GM21723 (cell line): ENCODE measurements around the gene PSD.

Experiments
- ATAC-seq: cut with Tn5 transposase; IDR thresholded peaks from one replicate; pipeline ENCODE4 v1.9.1; 2021; ENCODE audit warnings: mild to moderate bottlenecking, moderate library complexity; ENCODE audit not compliant: unreplicated experiment

The PSD gene

DNA sequence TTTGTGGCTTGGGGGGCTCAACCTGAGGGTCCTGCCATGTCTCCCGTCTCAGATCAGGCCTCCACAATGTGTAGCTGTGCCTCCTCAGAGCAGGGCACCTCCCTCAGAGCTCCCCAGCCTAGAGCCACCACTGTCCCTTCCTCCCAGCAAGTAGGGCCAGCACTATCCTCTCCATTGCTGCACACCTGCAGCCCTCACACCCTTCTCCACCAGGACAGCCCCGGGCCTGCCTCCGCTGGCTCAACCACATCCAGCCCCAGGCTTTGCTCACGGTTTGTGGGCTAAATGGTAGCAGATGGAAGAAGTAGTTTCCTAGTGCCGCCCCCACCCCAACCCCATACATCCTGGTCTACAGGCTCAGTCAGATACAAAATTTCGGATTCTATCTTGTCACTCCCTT lies 13.0 kb downstream of the PSD start:
- no peak for ATAC-seq

DNA sequence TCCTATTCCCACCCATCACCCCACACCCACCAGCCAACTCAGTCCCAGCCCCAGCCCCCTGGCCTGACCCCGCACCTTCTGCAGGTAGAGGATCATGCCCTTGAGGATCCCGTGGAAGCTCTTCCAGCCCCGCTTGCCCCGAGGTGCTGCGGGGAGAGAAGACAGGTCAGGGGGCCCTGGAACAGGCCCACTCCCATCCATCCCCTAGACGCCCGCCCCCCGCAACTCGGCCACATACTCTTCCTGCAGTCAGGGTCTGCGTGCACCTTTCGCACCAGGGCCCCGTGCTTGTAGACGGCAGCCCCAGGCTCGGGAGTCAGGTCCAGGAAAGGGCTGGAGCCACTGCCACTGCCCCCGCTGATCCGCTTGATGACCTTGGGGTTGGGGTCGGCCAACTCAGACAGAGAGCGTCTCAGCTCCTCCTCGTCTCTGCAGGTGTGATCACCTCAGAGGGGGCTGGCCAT lies 13.4 kb downstream of the PSD start:
- ATAC-seq, result no peak

DNA sequence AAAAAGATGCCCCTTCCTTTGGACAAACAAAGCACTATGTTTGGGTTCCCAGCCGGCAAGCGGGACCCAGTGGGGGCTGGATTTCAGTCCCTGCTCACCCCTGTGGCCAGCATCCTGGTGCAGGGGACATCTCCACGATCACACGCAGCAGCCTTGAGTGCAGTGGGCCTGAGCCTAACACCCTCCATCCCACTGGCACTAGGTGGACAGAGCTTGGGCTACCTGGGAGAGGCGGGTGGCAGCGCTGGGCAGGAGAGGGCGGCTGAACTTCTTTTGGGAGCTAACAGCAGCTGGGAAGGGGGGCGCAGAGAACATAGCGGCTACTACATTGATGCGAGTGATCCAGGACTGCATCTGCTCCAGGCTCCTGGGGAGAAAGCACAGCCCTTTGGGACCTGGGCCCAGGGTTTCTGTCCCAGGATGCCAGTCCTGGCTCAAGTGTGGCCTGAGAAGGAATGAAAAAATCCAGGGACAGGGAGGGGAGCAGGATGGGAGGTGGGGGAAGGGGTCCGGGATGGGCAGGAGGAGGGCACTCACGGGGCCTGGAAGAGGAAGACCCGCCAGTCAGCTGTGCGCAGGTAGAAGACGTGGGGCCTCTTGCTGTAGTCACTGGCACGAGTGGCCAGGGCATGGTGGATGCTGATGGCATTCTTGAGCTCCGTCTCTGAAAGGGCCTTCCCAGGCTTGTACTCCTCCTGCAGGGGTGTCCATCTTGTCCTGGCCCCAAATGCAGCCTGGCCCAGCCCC lies 14.1 kb downstream of the PSD start:
- no peak for ATAC-seq

DNA sequence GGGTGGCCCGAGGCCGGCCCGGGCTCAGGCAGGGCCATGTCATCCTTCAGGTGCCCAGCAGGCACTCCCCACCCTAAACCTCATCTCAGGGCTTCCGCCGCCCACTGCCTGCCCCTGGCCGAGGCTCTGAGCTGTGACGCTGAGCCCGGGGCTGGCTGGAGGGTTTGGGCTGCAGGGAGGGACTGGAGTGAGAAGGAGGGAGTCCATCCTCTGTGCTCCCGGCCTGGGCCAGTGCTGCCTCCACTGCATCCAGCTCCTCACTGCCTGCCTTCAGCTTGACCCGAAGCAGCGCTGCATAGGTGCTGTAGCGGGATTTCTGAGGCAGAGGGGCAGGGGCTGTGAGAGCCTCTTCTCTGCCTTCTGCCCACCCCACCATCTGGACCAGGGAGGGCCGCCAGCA lies 15.5 kb downstream of the PSD start:
- no peak for ATAC-seq

DNA sequence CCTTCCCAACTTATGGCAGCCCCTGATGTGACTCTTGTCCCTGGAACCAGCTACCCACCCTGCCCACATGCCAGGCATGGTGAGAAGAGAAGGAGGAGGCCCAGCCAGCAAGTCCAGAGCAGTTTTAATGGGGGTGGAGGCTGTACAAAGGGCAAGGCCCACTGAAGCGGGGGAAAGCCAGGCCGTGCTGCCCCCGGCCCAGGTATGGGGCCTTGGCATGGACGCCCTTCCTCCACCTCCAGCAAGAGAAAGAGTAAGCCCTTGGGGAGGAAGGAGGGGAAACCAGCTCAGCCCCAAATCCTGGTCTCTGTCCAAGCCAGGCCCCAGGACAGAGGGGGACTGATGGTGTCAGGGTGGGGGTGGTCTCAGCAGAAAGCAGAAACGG lies 16.1 kb downstream of the PSD start:
- no peak for ATAC-seq

DNA sequence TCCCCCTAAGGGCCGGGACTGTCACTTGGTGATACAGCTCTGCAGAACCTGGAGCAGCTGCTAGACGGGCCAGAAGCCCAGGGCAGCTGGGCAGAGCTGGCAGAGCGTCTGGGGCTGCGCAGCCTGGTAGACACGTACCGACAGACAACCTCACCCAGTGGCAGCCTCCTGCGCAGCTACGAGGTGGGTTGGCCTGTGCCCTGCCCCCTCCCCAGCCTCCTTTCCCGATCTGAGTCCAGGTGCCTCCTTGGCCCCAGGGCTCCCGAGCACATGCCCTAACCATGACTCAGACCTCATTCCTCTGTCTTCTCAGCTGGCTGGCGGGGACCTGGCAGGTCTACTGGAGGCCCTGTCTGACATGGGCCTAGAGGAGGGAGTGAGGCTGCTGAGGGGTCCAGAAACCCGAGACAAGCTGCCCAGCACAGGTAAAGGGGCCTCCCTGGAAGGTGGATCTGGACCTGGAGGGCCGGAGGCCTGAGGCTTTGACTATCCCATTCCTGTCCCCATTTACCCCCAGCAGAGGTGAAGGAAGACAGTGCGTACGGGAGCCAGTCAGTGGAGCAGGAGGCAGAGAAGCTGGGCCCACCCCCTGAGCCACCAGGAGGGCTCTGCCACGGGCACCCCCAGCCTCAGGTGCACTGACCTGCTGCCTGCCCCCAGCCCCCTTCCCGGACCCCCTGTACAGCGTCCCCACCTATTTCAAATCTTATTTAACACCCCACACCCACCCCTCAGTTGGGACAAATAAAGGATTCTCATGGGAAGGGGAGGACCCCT lies 16.7 kb downstream of the PSD start:
- ATAC-seq, result no peak

DNA sequence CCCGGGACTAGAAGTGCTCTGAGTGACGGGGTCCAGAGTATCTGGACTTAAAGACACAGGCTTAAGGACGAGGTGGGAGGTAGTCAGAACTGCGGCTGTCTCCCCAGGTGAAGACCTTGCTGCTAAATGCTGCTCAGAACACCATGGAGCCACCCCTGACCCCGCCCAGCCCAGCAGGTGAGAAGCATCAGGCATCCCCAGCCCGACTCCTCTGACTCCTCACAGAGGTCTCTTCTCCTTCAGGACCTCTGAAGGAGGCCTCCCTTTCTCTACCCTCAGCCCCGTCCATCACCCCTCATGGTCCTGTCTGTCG lies 17.3 kb downstream of the PSD start:
- no peak for ATAC-seq

DNA sequence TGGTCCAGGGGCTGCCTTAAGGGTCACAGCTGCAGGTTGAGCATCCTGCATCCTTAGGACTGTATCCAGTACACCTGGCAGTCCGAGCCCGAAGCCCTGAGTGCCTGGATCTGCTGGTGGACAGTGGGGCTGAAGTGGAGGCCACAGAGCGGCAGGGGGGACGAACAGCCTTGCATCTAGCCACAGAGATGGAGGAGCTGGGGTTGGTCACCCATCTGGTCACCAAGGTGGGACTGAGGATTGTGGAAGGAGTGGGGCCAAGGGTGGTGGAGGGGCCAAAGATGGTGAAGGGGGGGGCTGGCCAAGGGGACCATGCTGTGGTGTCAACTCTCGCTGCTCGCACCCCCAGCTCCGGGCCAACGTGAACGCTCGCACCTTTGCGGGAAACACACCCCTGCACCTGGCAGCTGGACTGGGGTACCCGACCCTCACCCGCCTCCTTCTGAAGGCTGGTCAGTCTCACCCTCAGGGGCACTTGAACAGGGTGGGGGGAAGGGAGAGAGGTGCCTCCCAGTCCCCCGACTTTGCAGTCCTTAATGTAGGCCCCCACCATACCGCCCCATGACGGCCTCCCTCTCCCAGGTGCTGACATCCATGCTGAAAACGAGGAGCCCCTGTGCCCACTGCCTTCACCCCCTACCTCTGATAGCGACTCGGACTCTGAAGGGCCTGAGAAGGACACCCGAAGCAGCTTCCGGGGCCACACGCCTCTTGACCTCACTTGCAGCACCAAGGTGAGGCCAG lies 17.8 kb downstream of the PSD start:
- no peak for ATAC-seq

DNA sequence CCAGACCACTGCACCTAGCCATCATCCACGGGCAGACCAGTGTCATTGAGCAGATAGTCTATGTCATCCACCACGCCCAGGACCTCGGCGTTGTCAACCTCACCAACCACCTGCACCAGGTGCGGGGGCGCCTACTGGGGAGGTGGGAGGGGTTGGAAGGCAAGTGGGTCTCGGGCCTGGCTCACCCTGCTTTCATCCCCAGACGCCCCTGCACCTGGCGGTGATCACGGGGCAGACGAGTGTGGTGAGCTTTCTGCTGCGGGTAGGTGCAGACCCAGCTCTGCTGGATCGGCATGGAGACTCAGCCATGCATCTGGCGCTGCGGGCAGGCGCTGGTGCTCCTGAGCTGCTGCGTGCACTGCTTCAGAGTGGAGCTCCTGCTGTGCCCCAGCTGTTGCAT lies 18.5 kb downstream of the PSD start:
- no peak for ATAC-seq

DNA sequence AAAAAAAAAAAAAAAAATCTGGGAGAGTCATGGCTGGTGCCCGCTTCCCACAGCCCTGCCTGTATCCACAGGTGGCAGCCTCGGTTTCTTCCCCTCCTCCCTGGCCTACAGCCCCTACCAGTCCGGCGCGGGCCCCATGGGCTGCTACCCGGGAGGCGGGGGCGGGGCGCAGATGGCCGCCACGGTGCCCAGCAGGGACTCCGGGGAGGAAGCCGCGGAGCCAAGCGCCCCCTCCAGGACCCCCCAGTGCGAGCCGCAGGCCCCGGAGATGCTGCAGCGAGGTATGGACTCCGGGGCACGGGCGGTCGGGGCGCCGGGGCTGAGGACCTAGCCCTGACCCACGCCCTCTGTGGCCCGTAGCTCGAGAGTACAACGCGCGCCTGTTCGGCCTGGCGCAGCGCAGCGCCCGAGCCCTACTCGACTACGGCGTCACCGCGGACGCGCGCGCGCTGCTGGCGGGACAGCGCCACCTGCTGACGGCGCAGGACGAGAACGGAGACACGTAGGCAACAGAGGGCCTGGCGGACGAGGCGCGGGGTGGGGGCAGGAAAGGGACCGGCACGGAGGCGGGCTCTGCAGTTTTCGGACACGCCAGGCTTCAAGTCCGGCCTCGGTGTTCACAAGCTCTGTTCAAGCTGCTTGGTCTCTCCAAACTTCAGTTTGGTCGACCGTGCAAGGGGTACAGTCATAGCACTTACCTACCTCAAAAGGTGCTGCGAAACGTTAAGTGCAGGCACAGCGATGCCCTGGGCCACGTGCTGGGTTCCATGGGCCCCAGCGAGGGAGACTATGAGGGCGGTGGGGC lies 19.2 kb downstream of the PSD start:
- ATAC-seq, result peak; percentile 50

DNA sequence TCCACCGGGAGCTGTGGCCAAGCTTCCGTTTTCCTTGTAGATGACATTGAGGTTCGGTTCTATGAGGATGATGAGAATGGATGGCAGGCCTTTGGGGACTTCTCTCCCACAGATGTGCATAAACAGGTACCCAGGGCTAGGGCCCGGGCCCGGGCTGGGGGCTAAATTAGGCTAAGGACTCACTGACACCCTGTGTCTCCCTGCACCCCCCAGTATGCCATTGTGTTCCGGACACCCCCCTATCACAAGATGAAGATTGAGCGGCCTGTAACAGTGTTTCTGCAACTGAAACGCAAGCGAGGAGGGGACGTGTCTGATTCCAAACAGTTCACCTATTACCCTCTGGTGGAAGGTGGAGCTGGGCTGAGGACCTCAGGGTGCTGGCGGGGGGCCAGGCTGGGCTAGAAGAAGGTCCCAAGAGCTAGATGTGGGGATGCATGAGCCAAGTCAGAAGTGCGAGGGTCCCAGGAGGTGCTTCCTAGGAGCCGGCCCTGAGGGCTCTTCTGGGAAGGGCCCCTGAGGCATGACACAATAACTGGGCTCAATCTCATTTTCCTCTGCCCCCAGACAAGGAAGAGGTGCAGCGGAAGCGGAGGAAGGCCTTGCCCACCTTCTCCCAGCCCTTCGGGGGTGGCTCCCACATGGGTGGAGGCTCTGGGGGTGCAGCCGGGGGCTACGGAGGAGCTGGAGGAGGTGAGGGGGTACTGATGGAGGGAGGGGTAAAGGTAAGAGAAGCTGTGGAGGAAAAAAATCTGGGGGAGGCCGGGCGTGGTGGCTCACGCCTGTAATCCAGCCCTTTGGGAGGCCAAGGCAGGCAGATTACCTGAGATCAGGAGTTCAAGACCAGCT lies 20.2 kb downstream of the PSD start:
- ATAC-seq, result no peak

DNA sequence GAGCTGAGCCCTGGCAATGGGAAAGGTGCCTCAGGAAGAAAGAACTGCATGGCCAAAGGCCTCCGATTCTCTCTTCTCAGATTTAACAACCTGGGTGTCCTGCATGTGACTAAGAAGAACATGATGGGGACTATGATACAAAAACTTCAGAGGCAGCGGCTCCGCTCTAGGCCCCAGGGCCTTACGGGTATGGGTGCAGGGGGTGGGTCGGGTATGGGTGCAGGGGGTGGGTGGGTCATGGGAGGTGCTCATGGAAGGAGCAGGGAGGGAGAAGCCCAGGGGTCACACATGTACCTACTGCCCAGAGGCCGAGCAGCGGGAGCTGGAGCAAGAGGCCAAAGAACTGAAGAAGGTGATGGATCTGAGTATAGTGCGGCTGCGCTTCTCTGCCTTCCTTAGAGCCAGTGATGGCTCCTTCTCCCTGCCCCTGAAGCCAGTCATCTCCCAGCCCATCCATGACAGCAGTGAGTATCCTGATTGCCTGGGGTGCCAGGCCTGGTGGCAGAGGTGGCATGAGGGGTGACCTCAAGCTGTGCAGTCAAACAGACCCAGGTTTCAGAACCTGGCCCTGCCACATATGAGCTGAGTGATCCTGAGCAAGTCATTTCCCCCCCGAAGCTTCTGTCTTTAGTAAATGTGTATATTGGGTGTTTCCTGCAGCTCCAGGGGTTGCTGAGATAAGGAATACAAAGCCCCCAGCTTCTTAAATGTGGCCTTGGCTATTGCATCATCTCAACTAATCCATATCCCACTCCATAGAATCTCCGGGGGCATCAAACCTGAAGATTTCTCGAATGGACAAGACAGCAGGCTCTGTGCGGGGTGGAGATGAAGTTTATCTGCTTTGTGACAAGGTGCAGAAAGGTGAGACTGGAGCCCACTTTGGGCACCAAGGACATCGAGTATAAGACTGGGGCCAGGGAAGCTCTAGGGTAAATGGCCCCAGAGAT lies 21.1 kb downstream of the PSD start:
- no peak for ATAC-seq

DNA sequence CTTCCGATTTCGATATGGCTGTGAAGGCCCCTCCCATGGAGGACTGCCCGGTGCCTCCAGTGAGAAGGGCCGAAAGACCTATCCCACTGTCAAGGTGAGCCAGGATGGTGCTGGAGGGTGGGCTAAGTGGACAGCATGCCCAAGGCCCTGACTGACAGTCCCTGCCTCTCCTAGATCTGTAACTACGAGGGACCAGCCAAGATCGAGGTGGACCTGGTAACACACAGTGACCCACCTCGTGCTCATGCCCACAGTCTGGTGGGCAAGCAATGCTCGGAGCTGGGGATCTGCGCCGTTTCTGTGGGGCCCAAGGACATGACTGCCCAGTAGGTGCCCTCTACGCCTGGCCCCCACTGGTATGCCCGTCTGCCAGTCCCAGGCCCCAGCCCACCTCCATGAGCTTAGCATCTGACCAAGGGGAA lies 21.8 kb downstream of the PSD start:
- no peak for ATAC-seq

DNA sequence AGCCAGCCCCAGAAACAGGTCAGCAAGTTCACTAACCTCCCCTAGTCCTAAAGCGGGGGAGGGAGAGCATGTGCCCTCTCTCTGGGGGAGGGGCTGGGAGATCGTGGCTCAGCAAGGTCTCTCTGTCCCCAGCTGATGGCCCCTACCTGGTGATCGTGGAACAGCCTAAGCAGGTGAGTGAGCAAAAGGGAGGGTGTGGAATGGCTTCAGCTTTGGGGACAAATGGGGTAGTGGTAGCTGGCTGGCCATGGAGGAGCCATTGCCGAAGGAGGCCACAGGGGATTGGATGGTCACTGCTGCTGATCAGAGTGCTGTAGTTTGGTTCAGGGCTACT lies 22.3 kb downstream of the PSD start:
- no peak for ATAC-seq

DNA sequence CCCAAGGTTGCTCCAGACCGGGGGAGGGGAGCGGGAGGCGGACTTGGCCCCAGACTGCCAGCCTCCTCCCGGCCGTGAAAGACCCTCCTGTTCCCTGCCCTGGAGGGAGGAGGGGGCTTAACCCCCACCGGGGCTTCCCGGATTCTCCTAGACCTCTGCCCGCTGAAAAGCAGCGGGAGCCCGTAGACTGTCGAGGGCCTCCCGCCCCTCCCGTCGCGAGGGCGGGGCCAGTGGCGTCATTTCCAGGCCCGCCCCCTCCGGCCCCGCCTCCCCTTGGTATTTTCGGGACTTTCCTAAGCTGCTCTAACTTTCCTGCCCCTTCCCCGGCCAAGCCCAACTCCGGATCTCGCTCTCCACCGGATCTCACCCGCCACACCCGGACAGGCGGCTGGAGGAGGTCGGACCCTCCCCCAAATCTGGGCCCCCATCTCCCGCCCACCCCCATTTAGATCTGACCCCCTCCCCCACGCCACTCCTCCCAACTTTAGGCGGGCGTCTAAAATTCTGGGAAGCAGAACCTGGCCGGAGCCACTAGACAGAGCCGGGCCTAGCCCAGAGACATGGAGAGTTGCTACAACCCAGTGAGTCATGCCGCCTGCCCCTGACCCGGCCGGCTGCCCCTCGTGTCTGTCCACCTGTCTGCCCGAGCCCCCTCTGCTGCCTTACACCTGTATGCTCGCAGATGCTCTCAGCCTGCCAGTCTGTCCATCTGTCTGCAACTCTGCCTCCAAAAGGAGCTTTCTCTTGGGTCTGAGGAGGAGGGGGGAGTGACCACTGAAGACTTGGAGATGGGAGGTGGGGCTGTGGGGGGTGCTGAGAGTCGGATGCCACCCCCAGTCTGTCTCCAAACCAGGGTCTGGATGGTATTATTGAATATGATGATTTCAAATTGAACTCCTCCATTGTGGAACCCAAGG lies 22.9 kb downstream of the PSD start, which contains the start of gene NFKB2:
Gene NFKB2 (plus strand): TSS at position 306 of the 917 bp plus-strand sequence. CDS start 255 bp downstream, at position 561.
- ATAC-seq, result peak; percentile 34

DNA sequence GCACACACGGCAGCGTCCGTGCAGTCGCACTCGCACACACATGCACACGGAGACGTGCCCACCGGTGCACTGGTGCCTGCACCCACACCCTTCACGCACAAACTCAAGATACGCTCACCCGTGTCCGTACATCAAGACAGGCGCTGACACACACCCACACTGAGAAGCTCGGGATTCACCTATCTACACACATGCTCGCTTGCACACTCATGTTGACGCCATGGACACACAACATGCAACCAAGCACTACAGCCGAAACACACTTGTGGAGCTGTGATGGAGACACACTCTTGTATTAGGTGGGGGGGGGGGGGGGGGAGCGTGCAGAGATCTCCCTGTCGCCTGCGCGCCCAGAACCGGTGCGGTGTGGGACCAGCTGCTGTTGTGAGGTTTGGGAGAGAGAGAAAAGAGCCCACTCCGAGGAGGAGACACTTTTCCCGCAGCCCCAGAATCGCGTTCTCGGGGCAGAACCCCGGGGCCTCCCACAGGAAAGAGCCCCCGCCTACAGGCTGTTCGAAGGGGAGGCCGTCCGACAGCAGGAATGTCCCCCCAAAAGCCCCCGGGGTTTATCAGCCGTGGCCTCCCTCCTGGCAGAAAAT lies 23.7 kb downstream of the PSD start:
- ATAC-seq, result peak; percentile 1

DNA sequence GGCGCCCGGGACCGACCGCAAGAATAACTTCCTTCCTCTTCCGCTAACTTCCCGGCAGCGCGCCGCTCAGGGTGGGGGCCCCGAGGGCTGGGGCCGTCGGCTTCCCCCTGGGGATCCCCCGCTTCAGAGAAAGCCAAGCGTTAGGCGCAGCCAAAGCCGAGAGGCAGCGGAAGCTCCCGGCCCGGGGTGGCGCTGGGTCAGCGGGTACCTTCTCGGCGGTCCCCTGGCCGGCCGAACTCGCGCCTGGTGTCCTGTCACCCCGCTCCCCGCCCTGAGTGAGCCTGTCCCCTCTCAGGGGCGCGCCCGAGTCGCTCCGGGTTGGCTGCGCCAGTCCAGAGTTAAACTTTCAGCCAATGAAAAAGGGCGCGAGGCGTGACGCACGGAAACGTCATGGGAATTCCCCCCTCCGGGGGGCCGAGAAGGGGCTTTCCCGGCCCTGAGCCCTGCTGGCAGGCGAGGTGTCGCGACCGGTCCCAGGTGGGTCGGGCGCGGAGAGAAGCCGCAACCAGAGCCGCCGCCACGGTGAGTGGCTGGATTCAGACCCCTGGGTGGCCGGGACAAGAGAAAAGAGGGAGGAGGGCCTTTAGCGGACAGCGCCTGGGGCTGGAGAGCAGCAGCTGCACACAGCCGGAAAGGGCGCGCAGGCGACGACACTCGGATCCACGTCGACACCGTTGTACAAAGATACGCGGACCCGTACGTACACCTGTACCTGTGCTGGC lies 24.3 kb downstream of the PSD start:
- ATAC-seq, result peak; percentile 82
